ENCODE results near the gene CDH7.

GRCh38 chr18:65788373-65788772 lies 37.6 kb downstream of the CDH7 start:
- no peak for TF ChIP-seq POLR2A (IDR thresholded peaks at IDR 0.05)
- TF ChIP-seq EP300 (IDR thresholded peaks at IDR 0.05), result no peak
- TF ChIP-seq CTCF (IDR thresholded peaks at IDR 0.05), result no peak

All from gastroesophageal sphincter (tissue), 3 donors.